ENCODE results near the gene APLP2.

DNA sequence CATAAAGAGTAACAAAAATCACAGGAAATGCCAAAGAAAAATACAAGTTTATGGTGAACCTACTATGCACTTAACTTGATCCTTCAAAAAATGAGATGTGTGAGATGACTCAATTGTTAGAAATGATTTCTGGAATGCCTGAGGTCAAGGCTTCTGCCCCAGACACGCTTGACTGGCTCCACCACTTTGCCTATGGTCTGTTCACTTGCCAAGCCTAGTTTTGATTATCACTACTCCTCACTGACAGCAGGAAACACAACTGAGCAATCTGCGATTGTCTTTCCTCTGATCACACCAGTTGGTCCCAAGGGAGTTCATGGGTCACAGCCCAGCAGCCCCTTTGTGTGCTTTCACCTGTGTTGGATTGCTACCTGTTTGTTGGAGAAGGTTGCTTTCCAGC, 46.5 kb upstream of the APLP2 start:
- TF ChIP-seq, protein P1, sequence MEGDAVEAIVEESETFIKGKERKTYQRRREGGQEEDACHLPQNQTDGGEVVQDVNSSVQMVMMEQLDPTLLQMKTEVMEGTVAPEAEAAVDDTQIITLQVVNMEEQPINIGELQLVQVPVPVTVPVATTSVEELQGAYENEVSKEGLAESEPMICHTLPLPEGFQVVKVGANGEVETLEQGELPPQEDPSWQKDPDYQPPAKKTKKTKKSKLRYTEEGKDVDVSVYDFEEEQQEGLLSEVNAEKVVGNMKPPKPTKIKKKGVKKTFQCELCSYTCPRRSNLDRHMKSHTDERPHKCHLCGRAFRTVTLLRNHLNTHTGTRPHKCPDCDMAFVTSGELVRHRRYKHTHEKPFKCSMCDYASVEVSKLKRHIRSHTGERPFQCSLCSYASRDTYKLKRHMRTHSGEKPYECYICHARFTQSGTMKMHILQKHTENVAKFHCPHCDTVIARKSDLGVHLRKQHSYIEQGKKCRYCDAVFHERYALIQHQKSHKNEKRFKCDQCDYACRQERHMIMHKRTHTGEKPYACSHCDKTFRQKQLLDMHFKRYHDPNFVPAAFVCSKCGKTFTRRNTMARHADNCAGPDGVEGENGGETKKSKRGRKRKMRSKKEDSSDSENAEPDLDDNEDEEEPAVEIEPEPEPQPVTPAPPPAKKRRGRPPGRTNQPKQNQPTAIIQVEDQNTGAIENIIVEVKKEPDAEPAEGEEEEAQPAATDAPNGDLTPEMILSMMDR (conservative IDR thresholded peaks at IDR 0.05; ENCODE audit: low read depth, low read length), result no peak
- TF ChIP-seq RFX5 (IDR thresholded peaks at IDR 0.05; ENCODE audit: low read depth, low read length), result no peak
